ENCODE results near the gene TMEM245.

Gene TMEM245

GRCh38 chr9:109158651-109159050, 38.9 kb upstream of the TMEM245 start:
- H3K27ac ChIP-seq (ENCODE audit: low read depth, low read length), result no peak overlapping the region
- H3K36me3 ChIP-seq (ENCODE audit: control insufficient read depth, insufficient read depth, low read length), result no peaks in the 10 kb centered on the region
- H3K4me3 ChIP-seq (ENCODE audit: low read depth, low read length), result no peak overlapping the region
- no peaks in the 10 kb centered on the region for H3K4me1 ChIP-seq (ENCODE audit: control insufficient read depth, insufficient read depth, low read length)
- no peak overlapping the region for H3K9ac ChIP-seq (ENCODE audit: low read length)
- peaks cover 10% of the 10 kb centered on the region for H3K9me3 ChIP-seq (ENCODE audit: control insufficient read depth, insufficient read depth, low read depth, low read length)
- 0 out of 2 replicates have a peak, but pooled peaks cover 4% of the 10 kb centered on the region for H3K27me3 ChIP-seq (ENCODE audit: control insufficient read depth, insufficient read depth, low read length)

- H3K9ac ChIP-seq (ENCODE audit: low read length), result no peak overlapping the region
- H3K9me3 ChIP-seq (ENCODE audit: control insufficient read depth, insufficient read depth, low read depth, low read length), result peaks cover 22% of the 10 kb centered on the region
- no peak overlapping the region for H3K4me3 ChIP-seq (ENCODE audit: low read depth, low read length)
- no peak overlapping the region for H3K27ac ChIP-seq (ENCODE audit: low read depth, low read length)
- H3K27me3 ChIP-seq (ENCODE audit: control insufficient read depth, insufficient read depth, low read length), result no peaks in the 10 kb centered on the region
- no peaks in the 10 kb centered on the region for H3K4me1 ChIP-seq (ENCODE audit: control insufficient read depth, insufficient read depth, low read length)
- no peaks in the 10 kb centered on the region for H3K36me3 ChIP-seq (ENCODE audit: control insufficient read depth, insufficient read depth, low read length)
Observed at GRCh38 chr9:109156708-109157107, 37.0 kb upstream of the TMEM245 start.

GRCh38 chr9:109150925-109151545, 31.3 kb upstream of the TMEM245 start:
- Histone ChIP-seq H3K9me3 (ENCODE audit: control insufficient read depth, insufficient read depth, low read depth, low read length) (peaks cover 28% of the 10 kb centered on the region), H3K4me1 (ENCODE audit: control insufficient read depth, insufficient read depth, low read length) (no peaks in the 10 kb centered on the region), H3K9ac (ENCODE audit: low read length) (no peak overlapping the region), H3K27me3 (ENCODE audit: control insufficient read depth, insufficient read depth, low read length) (no peaks in the 10 kb centered on the region), H3K27ac (ENCODE audit: low read depth, low read length) (no peak overlapping the region), H3K36me3 (ENCODE audit: control insufficient read depth, insufficient read depth, low read length) (no peaks in the 10 kb centered on the region), H3K4me3 (ENCODE audit: low read depth, low read length) (no peak overlapping the region)

GRCh38 chr9:109149722-109150121, 30.0 kb upstream of the TMEM245 start:
- peaks cover 25% of the 10 kb centered on the region for H3K9me3 ChIP-seq (ENCODE audit: control insufficient read depth, insufficient read depth, low read depth, low read length)
- H3K4me1 ChIP-seq (ENCODE audit: control insufficient read depth, insufficient read depth, low read length), result no peaks in the 10 kb centered on the region
- no peaks in the 10 kb centered on the region for H3K36me3 ChIP-seq (ENCODE audit: control insufficient read depth, insufficient read depth, low read length)
- H3K27me3 ChIP-seq (ENCODE audit: control insufficient read depth, insufficient read depth, low read length), result no peaks in the 10 kb centered on the region
- H3K4me3 ChIP-seq (ENCODE audit: low read depth, low read length), result no peak overlapping the region
- no peak overlapping the region for H3K9ac ChIP-seq (ENCODE audit: low read length)
- H3K27ac ChIP-seq (ENCODE audit: low read depth, low read length), result no peak overlapping the region

GRCh38 chr9:109149089-109149488, 29.3 kb upstream of the TMEM245 start:
- Histone ChIP-seq H3K9ac (ENCODE audit: low read length) (no peak overlapping the region), H3K36me3 (ENCODE audit: control insufficient read depth, insufficient read depth, low read length) (no peaks in the 10 kb centered on the region), H3K4me3 (ENCODE audit: low read depth, low read length) (no peak overlapping the region), H3K4me1 (ENCODE audit: control insufficient read depth, insufficient read depth, low read length) (peaks cover 2% of the 10 kb centered on the region; the same call in 1 of the 2 replicates), H3K9me3 (ENCODE audit: control insufficient read depth, insufficient read depth, low read depth, low read length) (peaks cover 22% of the 10 kb centered on the region), H3K27ac (ENCODE audit: low read depth, low read length) (no peak overlapping the region), H3K27me3 (ENCODE audit: control insufficient read depth, insufficient read depth, low read length) (no peaks in the 10 kb centered on the region)

- Histone ChIP-seq H3K9ac (ENCODE audit: low read length) (no peak overlapping the region), H3K4me3 (ENCODE audit: low read depth, low read length) (no peak overlapping the region), H3K9me3 (ENCODE audit: control insufficient read depth, insufficient read depth, low read depth, low read length) (no peaks in the 10 kb centered on the region), H3K27me3 (ENCODE audit: control insufficient read depth, insufficient read depth, low read length) (no peaks in the 10 kb centered on the region), H3K27ac (ENCODE audit: low read depth, low read length) (no peak overlapping the region), H3K4me1 (ENCODE audit: control insufficient read depth, insufficient read depth, low read length) (peaks cover 6% of the 10 kb centered on the region; the same call in 1 of the 2 replicates), H3K36me3 (ENCODE audit: control insufficient read depth, insufficient read depth, low read length) (no peaks in the 10 kb centered on the region)
Observed at GRCh38 chr9:109145051-109145450, 25.3 kb upstream of the TMEM245 start.

DNA sequence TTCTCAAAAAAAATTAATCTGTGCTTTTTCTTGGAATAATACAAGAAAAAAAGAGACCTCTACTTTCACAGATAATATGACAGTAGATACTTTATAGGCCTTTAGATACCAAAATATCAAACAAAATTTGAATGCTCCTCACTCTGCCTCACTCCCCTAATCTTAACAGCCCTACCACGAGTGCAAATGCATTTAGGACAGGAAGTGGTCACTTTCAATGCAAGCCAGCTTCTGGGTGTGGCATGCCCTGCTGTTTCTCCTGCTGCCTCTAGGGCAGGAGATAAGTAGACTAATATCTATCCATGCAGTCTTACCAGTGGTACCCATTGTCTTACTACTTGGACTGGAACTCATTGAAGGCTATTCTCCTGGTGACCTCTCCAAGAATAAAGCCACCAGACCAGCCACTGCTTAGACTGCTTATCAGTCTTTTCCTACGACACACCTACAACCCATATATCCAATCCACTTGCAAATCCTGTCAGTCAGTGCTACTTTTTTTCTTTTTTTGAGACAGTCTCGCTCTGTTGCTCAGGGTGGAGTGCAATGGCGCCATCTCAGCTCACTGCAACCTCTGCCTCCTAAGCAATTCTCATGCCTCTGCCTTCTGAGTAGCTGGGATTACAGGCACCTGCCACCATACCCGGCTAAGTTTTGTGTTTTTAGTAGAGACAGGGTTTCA, 24.3 kb upstream of the TMEM245 start:
- H3K27me3 ChIP-seq (ENCODE audit: control insufficient read depth, insufficient read depth, low read length), result no peaks in the 10 kb centered on the region
- H3K9me3 ChIP-seq (ENCODE audit: control insufficient read depth, insufficient read depth, low read depth, low read length), result no peaks in the 10 kb centered on the region
- no peak overlapping the region for H3K4me3 ChIP-seq (ENCODE audit: low read depth, low read length)
- peaks cover 6% of the 10 kb centered on the region; the same call in 1 of the 2 replicates for H3K4me1 ChIP-seq (ENCODE audit: control insufficient read depth, insufficient read depth, low read length)
- H3K36me3 ChIP-seq (ENCODE audit: control insufficient read depth, insufficient read depth, low read length), result no peaks in the 10 kb centered on the region
- H3K9ac ChIP-seq (ENCODE audit: low read length), result no peak overlapping the region
- H3K27ac ChIP-seq (ENCODE audit: low read depth, low read length), result no peak overlapping the region

DNA sequence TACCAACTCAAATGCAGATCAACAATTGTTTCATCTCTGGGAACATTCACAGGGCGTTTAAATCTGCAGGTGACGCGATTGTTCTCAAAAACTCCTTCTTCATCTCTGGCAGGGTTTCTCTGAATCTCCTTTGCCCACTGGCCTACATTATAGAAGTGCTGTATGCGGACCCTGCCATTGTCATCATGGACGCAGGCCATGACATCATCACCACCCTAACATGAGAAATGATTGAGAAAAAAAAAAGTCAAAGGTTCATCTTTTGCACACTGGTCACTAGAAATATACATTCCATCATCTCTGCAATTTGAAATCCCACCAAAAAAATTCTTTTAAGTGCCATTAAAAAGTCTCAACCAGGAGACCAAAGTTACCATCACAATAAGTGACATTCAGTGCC, 21.6 kb upstream of the TMEM245 start:
- Histone ChIP-seq H3K27ac (ENCODE audit: low read depth, low read length) (no peak overlapping the region), H3K9ac (ENCODE audit: low read length) (no peak overlapping the region), H3K4me1 (ENCODE audit: control insufficient read depth, insufficient read depth, low read length) (peaks cover 6% of the 10 kb centered on the region; the same call in 1 of the 2 replicates), H3K9me3 (ENCODE audit: control insufficient read depth, insufficient read depth, low read depth, low read length) (no peaks in the 10 kb centered on the region), H3K36me3 (ENCODE audit: control insufficient read depth, insufficient read depth, low read length) (no peaks in the 10 kb centered on the region), H3K27me3 (ENCODE audit: control insufficient read depth, insufficient read depth, low read length) (no peaks in the 10 kb centered on the region), H3K4me3 (ENCODE audit: low read depth, low read length) (no peak overlapping the region)

DNA sequence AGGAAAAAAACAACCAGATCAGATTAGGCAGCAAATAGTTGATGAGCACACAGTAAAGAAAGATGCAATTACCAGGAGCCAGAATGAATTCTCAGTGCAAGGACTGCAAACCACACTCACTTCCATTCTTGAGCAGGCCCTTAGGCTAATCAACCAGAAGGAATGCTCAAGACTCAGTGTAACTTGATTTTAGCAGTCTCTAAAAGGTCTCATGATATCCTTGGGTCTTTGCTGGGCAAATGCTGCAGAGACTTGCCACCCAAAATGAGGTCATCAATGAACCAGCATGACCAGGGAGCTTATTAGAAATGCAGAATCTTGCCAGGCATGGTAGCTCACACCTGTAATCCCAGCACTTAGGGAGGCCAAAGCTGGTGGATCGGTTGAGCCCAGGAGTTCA, 20.1 kb upstream of the TMEM245 start:
- Histone ChIP-seq H3K27ac (ENCODE audit: low read depth, low read length) (no peak overlapping the region), H3K36me3 (ENCODE audit: control insufficient read depth, insufficient read depth, low read length) (no peaks in the 10 kb centered on the region), H3K9ac (ENCODE audit: low read length) (no peak overlapping the region), H3K27me3 (ENCODE audit: control insufficient read depth, insufficient read depth, low read length) (no peaks in the 10 kb centered on the region), H3K9me3 (ENCODE audit: control insufficient read depth, insufficient read depth, low read depth, low read length) (no peaks in the 10 kb centered on the region), H3K4me3 (ENCODE audit: low read depth, low read length) (no peak overlapping the region), H3K4me1 (ENCODE audit: control insufficient read depth, insufficient read depth, low read length) (peaks cover 6% of the 10 kb centered on the region; the same call in 1 of the 2 replicates)

GRCh38 chr9:109138421-109138820, 18.7 kb upstream of the TMEM245 start:
- Histone ChIP-seq H3K4me1 (ENCODE audit: control insufficient read depth, insufficient read depth, low read length) (no peaks in the 10 kb centered on the region), H3K9ac (ENCODE audit: low read length) (no peak overlapping the region), H3K27ac (ENCODE audit: low read depth, low read length) (no peak overlapping the region), H3K4me3 (ENCODE audit: low read depth, low read length) (no peak overlapping the region), H3K9me3 (ENCODE audit: control insufficient read depth, insufficient read depth, low read depth, low read length) (no peaks in the 10 kb centered on the region), H3K27me3 (ENCODE audit: control insufficient read depth, insufficient read depth, low read length) (no peaks in the 10 kb centered on the region), H3K36me3 (ENCODE audit: control insufficient read depth, insufficient read depth, low read length) (no peaks in the 10 kb centered on the region)

DNA sequence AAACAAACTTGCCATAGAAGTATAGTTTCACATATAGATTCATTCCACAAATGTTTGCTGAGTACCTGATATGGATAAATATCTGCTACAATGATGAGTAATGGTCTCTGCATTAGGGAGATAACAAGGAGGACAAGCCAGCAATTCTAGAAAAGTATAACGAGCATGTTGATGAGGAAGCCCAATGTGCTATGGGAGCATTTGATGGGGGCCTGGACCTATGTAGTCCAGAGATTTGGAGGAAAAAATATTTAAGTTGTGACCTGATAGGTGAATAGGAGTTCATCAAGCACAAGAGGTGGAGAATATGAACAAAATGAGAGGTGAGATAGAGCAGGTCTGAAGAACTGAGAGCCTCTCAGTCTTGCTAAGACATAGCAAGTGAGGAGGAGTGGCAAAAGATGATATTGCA, 14.4 kb upstream of the TMEM245 start:
- H3K9me3 ChIP-seq (ENCODE audit: control insufficient read depth, insufficient read depth, low read depth, low read length), result no peaks in the 10 kb centered on the region
- H3K9ac ChIP-seq (ENCODE audit: low read length), result no peak overlapping the region
- no peaks in the 10 kb centered on the region for H3K4me1 ChIP-seq (ENCODE audit: control insufficient read depth, insufficient read depth, low read length)
- H3K4me3 ChIP-seq (ENCODE audit: low read depth, low read length), result no peak overlapping the region
- H3K27me3 ChIP-seq (ENCODE audit: control insufficient read depth, insufficient read depth, low read length), result no peaks in the 10 kb centered on the region
- H3K27ac ChIP-seq (ENCODE audit: low read depth, low read length), result no peak overlapping the region
- H3K36me3 ChIP-seq (ENCODE audit: control insufficient read depth, insufficient read depth, low read length), result no peaks in the 10 kb centered on the region

All from HUES6 (cell line).